Left renal cortex interstitium (tissue), 4 donors: ENCODE measurements around the gene ZNF485. TPM values are rescaled to one million over a fixed set of nuclear protein-coding genes. Genes with fewer than 3 reads are reported as not detected.

ENCODE experiments used
- DNase-seq, 4 donors: peaks; one replicate each; pipeline ENCODE4 v3.0.0-alpha.2; 2013; ENCODE audit warnings: low read depth in 4 of 4, low spot score in 2 of 4, missing footprints in 1 of 4
- polyA plus RNA-seq, 4 donors: library from polyadenylated mRNA; unstranded; fragments of 120-200 nt; gene quantifications; one replicate each; pipeline ENCODE4 v1.2.1, GENCODE V29; 2013; ENCODE audit not compliant: insufficient read length in 4 of 4

Gene ZNF485
- polyA plus RNA-seq, 4 donors = 4.1 to 6.2 (median 5.4) TPM

DNA sequence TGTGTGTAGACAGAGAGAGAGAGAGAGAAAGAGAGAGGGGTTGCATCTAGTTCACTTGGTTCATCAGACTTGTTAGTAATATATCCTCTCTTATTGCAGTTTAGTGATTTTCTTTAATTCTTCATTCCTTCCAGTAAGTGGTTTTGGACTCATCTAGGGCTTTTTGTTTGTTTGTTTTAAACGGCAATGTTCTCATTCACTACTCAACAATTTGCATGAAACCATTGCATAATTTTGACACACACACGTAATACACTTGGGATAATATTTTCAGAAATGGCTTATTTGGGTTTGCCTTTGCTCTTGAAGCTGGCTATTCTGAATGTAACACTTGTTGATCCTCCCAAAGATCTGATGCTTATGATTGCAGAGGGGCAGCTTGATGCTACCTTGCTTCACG, 58.8 kb downstream of the ZNF485 start:
- no peak for DNase-seq

DNA sequence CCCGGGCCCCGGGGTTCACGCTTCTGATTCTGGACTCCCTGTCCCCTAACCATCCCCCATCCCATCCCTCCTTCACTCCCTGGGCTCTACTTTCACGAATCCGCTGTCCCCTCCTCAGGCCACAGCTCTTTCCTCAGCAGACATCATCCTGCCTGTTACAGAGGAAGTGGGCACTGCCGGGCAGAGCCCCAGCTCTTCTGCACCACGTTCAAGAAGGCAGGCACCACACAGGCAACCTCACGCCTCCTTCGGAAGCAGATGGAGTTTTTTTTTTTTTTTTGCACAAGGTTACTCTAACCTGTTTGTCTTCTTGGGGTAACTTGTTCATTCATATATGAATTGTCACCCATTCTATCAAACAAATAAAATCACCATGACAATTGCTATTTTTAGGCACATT, 60.3 kb downstream of the ZNF485 start:
- no peak for DNase-seq

DNA sequence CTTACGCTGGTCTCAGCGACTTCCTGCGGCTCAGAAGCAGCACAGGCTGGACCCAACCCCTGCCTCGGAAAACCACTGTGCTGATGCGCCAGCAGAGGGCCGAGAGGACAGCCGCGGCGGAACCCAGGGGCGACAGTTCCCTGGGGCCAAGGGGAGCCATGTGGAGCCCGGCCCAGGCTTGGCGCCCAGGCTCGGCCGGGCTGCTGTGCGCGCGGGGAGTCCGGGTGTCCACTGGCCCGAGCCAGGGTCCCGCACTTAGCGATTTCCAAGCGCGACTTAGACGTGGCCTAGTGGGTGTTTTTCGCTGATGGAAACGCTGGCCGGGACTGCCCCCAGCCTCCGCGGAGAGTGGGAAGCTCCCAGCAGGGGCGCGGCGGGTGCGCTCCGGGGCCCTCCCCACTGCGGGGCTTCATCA, 61.1 kb downstream of the ZNF485 start:
- DNase-seq = peak in 3 of 4 donors; percentile 21 to 28 (median 23)

Other genes with a start within 250 kb of the ZNF485 start
- gene FXYD4, start 234.8 kb upstream of the ZNF485 start, polyA plus RNA-seq = 1 to 10 TPM in 1 of 4 donors, under 1 TPM in 2, not detected in 1; 0.41 to 1.5 (median 0.52) TPM
- gene HNRNPF, start 197.3 kb upstream of the ZNF485 start, polyA plus RNA-seq = 100 to 1,000 TPM; 212 to 228 (median 222) TPM
- 10 to 100 TPM; 10.7 to 14.9 (median 11.5) TPM for gene ZNF487, start 169.3 kb upstream of the ZNF485 start, polyA plus RNA-seq
- gene ZNF239, start 31.8 kb upstream of the ZNF485 start, polyA plus RNA-seq = 10 to 100 TPM; 10.5 to 13.5 (median 11.3) TPM
- gene ZNF32, start 42.4 kb downstream of the ZNF485 start, polyA plus RNA-seq = 10 to 100 TPM; 55.6 to 73.4 (median 64.7) TPM